Stimulated activated CD8-positive, alpha-beta memory T cell treated with anti-CD3 and anti-CD28 coated beads, Interleukin-4, amount 100 ng/mL, for 24 hours (primary cell): Measurements from ENCODE around the gene KIF25.

Source experiments
- DNase-seq: peaks from one replicate; pipeline ENCODE4 v3.0.0-alpha.2; 2020; ENCODE audit warnings: low read depth

Gene KIF25

DNA sequence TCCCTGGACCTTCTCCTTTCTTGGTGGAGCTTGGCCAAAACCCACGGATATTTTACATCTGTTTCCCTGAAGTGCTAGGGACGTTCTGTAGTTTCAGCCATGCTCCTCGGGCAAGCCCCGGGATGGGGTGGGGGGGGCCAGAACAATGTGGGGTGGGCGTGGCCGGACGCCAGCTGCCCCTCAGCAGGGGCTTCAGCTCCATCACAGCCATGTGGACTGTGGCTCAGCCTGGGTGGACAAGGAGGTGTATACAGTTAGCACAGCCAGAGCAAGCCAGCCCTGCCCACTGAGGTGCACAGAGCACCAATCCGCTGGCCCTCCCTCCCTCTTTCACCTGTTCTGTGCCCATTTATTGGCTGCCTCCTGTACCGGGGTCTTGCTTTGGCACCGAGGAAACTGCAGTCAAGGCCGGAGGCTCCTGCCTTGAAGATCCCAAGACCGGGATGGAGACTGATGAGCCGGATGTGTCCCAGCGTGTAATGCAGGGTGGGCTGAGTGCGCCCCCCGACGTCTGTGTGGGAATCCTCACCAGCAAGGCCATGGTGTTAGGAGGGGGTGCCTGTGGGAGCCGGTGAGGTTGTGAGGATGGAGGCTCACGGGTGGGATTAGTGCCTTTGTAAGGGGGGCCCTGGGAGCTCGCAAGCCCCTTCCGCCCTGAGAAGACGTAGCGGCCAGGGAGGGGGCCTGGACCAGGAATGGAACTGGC is 53.6 kb downstream of the KIF25 start:
- DNase-seq, result no peak

DNA sequence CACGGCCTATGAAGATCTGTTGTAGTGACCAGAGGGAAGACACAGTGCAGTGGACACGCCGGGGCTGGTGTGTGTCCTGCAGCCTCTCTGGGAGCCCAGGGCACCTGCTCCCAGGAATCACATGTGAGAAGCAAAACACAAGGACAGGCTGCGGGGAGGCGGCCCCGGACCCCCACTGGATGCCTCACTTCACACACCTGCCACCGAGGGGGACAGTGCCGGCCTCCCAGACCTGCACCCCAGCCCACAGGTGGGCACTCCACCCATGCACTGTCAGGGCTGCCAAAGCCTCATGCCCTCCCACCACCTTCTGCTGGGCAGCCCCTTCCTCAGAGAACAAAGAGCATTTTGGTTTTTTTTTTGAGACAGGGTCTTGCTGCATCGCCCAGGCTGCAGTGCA is 54.2 kb downstream of the KIF25 start:
- DNase-seq, result no peak

DNA sequence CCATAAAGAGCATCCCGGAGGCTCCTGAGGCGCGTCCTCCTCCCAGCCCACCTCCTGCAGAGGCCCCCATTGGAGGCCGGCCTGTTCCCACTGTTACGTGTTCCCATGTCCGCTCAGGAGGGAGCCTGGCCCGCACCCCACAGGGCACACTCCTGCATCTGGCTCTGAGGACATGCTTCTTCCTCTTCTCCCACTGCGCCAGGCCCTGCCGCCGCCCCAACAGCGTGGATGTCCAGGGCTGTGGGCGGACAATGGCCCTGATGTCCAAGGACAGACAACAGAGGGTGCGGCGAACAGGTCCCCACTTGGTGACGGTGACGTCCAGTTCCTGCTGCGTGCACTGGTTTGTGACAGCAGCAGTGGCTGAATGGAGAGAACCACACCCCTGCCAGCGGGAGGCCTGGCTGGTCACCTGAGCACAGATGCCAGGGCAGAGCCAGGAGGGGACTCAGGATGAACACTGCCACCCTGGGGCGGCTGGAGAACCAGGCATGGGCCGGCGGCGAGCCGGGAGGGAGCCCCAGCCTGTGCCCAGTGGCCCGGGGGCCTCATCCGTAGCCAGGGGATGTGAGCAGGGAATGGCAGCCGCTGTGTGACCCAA is 54.9 kb downstream of the KIF25 start:
- DNase-seq, result no peak

DNA sequence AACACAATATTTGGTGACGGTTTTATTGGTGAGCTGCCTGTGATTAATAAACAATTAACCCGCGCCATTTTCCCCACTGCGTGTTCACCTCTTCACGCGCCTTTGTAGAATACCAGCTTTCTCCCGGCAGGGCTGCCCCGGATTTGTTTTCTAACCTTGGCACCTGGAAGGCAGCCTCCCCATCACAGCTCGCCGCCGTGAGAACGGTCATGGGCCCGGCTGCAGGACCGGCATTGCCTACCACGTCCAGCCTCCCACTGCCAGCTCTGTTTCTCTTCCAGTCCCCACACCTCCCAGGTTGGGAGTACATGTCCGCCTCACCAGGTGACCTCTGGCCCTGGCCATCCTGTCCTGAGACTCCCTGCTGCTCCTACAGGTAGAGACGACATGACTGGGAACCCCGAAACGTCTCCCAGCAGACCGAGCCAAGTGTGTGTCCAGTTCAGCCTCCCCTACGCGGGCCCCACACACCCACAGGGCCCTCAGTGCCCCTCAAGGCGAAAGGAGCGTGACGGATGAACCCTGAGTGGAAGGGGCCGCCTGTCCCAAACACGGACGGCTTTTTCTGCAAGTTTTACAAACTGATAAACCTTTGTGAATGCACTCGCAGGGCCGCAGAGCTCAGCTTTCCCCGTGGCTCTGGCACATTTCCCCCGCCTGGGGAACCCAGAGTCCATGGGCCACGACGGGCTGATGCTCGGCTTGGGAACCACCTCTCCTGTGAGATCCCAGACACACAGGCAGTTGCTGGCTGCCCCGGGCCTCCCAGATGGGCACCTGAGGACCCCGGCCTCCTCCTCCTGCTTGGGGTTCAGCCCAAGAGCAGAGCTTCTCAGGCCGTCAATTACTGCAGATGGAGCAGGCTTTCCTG is 55.9 kb downstream of the KIF25 start:
- DNase-seq, result no peak

DNA sequence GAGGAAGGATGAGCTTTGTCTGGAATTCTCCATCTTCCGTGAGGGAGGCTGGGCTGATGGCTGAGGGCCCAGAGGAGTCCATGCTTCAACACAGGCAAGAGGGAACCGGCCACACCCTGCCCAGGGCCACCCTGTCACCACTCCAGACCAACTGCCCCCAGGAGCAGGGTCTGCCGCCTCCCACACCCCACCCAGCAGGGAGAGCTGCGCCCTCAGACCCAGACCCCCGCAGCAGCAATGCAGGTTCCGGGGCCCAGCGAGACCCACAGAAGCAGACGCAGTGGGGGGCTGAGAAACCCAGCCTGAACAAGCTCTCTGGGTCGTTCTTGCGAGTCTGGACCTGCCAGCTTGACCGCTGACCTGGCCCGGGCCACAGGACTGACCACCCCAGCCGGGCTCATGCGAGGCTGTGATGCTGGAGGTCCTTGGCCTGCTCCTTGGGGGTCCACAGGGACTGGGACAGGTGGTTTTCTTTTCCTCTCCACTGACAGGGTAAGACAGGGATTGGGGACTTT is 56.5 kb downstream of the KIF25 start:
- DNase-seq, result no peak

DNA sequence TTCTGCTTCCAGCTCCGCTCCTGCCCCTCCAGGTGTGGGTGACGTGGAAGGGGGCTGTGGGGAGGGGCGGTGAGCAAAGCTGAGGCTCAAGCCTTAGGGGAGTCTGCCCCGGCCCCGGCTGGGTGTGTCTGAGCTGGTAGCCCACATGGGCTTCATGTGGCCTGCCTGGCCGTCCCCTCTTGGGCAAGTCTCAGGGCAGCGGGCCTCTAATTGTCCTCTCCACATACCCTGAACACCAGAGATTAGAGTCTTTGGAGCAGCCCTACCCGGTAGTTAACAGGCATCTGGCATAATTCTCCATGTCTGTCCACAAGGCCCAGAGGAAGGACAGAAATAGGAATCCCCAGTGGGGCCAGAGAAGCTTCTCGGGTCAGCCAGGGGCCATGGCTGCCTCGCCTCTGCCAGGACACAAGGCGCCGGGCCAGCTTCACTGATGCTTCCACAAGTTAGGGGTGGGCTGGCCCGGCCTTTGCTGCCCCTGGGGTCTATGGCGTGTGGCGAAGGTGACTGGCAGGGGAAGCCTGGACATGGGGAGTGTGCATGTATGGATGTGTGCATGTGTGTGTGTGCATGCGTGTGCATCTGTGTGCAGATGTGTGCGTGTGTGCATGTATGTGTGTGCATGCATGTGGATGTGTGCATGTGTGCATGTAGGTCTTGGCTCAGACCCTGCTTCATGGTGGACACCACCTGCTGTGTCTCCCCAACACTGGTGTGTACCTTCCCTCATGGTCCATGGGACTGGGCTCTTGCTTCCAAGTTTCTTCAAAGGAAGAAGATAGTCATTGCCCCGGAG is 57.5 kb downstream of the KIF25 start:
- DNase-seq, result no peak

DNA sequence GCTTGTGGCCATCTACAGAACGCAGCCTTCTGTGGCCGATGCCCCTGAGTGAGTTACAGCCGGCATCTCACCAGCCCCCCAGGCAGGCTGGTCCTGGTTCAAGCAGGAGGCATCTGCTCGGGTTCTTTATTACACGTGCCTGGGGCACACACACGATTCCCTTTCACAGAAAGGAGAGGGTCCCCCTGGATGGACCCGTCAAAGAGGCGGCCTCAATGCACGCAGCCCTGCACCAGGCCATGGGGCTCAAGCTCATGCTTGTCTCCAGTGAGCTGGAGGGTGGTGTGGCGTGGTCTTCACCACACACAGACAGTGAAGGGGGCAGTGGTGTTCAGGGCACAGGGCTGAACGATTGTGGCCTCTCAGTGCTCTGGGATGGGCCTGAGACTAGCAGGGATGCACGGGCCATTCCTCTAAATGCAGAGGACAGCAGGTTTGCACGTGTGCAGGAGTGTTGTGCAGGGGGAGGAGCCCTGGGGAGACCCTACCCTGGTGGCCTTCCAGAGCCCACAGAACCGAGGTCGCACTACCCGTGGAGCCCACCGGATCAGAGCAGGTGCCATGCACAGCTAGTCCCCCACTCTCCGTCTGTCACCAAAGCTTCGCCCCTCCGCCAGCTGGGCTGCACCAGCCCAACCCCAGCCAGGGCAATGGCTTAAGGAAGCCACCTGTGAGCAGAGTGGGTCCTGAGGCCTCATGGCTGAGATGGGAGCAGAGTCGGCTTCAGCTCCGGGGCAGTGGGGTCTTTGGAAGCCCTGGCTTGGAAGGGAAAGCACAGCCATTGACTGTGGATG is 58.4 kb downstream of the KIF25 start:
- no peak for DNase-seq

DNA sequence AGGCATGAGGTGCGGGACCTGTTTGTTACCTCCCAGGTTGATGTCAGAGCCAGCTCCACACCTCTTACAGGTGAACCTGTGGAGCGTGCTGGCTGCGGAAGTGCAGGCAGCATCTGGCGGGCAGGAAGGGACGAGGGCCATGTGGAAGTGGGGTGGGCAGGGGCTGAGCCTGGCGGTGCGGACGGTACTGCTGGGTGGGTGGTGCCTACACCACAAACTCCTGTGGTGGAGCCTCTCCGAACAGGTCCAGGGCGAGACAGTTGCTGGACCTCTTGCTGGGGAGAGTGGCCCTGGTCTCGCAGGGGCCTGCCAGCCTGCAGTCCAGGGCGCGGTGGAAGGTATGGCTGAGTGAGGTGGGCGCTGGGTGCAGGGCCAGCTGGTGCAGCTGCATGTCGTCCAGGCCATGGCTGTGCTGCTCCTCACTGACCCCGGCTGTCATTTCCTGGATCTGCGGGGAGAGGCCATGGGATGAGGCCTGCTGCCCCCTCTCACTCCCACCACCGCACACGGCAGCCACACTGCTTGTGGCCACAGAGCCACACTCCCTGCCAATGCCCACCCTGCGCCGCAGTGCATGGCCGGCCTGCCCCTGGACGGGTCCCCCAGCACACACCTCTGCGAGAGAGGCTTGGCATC is 59.5 kb downstream of the KIF25 start:
- no peak for DNase-seq

DNA sequence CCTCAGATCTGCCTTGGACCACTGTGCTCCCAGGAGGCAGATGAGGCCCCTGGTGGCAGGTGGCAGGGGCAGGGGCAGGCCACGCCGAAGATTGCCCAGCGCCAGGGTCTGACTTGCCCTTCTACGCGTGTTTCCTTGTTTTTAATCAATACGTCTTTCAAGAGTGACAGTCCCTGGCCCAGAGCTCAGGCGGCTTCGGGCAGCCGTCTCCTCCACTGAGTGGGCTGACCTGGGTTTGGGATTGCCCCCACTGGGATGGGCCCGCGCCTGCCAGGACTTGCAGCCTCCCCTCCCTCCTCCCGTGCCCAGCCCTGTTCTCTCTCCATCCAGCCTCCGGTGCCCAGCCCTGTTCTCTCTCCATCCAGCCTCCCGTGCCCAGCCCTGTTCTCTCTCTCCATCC is 60.4 kb downstream of the KIF25 start:
- DNase-seq, result no peak

DNA sequence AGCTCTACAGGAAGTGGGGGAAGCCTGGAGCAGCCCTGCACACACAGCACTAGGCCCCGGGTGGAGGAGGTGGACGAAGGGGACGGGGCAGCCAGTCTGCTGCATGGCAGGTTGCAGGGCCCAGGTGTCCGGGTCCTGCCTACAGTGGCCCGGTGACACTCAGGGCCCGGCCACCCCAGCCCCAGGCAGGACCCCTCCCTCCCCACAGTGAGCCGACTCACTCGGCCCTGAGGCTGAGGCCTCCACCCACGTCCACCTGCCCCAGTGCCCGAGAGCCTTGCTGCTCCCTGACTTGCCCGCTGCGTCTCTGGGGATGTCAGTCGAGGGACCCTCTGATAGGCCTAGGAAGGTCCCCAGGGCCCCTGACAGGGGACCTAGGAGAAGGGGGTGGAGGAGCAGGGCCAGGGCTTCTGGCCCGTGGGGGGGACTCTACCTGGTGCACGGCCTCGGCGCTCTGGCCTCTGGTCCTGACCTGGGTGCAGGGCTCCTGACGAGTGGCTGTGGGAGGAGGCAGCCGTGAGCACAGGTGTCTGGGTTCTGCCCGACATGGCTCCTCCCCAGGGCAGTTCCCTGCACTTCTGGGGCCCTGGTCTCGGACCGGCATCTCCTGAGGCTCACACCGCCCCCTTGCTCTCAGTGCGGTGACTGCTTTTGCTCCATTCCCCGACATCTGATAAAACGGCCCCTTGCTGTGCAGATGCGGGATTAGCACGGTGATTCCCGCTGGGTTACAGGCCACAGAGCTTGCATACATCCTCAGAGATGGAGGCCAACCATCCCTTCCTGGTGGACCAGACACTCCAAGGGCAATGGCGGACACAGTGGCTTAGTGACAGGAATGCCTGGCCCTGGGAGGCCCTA is 61.5 kb downstream of the KIF25 start:
- DNase-seq, result no peak

DNA sequence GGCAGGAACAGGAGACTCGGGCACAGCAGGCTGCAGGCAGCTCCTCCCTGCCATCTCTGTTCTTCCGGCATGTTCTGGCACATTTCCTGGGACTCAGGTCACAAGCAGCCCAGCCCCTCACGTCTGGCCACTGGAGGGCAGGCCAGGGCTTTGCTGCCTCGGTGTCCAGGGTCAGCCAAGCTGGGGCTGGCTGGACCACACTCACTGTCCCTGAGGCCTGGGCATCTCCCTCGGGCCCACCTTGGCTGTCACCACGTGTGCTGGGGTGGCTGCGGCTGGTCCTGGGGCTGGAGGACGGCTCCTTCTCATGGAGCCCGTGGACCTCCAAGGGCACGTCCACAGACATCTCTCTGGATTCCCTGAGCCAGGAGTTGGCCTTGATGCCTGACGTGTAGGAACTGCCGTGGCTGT is 63.1 kb downstream of the KIF25 start:
- DNase-seq, result no peak

DNA sequence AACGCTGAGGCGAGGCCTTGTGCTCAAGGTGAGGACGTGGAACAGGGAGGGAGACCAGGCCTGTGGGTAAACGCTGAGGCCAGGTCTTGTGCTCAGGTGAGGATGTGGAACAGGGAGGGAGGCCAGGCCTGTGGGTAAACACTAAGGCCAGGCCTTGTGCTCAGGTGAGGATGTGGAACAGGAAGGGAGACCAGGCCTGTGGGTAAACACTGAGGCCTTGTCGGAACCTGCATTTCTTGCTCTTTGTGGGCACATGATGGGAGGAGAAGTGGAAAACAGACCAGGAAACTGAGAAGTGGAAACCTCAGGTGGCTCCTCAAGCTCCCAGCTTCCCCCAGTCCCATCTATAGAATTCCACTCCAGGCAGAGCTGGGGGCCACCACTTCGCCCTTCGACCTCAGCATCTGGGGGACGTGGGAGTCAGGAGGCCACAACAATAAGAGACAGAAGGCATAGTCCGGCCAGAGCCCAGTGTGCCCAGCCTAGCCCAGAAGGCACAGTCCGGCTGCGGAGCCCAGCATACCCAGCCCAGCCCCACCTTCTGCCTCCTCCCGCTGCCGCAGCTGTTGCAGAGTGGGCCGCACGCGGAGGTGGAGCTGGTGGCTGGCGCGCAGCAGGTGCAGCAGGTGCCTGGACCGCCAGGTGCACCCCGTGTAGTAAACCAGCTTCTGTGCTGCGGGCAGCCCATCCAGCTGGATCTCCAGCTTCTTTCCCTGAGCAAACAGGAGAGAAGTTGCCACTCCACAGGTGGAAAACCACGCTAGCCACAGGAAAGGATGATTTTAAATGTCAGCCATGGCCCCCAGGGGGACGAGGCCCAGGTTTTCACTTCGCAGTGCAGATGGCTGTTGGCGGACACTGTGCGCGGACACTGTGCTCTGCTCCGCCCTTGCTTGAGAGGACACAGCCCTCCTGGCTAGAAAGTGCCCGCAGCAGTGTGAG is 64.1 kb downstream of the KIF25 start:
- DNase-seq, result no peak

DNA sequence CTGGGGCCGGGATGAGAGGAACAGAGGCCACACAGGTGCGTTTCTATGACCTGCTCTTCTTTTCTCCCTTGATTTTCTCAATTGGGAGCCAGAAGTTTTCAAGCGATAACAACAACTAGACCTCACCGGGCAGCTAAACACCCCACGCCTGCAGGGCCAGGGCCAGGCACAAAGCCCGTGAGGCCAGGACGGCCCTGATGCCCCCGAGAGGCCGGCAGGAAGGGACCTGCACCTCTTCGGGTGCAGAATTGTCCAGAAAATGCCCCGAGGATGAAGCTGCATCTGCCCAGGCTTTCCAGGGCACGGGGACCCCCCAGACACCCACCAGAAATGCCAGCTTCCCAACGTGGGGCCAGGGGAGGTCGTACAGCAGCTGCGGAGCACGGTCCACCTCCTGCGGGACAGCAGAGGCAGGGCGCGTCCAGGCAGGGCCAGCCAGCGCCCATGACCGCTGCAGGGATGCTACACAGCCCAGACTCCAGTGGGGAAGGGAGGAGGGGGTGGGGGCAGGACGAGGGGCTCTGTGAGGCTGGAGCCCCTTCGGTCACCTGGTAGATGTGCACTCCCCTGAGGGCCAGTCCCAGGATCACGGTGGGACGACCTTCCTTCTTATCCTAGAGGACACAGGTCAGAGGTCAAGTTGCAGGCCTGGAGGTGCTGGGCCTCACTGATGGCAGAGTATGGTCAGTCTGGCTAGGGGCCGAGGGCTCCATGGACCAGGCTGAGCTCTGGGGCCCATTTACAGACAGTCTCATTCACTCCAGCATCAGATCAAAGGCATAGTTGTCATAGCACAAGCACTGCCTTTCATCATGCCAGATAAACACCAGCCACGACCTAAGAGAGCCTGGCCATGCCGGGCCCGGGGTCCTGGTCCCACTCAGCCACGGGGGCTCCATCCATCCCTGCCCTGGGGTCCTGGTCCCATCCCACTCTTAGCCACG is 65.1 kb downstream of the KIF25 start:
- no peak for DNase-seq

DNA sequence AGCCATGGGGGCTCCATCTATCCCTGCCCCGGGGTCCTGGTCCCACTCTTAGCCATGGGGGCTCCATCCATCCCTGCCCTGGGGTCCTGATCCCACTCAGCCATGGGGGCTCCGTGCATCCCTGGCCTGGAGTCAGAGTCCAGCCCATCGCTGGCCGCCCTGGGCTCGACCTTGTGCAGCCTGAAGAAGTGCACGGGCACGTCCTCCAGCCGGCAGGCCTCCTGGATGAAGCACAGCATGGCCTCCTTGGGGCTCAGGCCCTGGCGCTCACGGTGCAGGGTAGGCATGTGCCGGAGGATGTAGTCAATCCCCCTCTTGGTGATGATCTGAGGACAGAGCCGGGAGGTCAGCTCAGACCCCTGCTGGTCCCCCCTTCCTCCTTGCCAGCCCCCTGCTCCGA is 66.0 kb downstream of the KIF25 start:
- DNase-seq, result no peak

DNA sequence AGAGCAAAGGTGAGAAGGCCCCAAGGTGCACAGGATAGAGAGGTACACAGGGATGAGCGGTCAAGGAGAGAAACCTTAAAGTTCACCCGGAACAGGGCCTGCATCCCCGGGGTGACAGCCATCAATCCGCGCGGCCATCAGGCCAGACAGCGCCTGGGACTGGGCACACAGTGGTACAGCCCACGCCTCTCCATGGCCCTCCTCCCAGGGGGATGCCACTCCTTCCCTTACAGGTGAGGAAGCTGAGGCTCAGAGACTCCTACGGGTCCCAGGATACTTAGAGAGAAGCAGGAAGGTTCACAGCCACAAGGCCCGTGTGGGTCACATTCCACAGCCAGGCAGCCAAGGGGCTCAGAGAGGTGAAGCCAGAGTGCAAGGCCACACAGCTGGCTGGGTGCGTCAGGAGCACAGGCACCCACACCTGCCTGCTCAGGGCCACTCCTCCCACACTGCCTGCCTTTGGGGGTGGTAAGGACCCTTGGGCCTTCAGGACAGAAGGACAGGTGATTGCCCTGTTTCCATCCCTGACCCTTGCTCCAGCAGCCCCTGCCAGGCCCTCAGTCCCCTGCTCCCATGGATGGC is 66.8 kb downstream of the KIF25 start:
- no peak for DNase-seq

DNA sequence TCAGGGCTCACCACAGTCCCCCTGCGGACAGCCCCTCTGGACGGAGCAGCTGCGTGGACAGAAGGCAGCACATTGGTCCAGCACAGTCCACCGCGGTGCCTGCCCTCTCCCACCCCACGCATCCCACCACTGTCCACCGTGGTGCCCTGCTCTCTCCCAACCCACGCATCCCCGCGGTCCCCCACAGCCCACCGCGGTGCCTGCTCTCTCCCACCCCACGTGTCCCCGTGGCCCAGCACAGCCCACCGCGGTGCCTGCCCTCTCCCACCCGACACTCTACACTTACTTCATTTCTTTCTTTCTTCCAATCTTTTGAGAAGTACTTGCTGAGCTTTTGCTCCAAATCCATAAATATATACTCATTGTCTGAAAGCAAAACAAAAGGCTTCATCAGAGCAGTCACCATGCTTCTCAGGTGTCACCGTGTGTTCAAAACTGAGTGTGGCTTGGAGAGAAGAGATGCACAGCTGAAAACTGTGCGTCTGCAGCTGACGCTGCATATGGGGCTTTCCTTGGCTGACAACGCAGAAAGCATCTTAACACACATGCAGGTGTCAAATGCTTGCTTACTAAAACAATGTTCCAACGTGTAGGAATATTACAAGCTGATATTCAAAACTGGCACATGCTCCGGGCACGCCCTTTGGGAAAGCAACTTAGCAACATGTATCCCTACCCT is 69.7 kb downstream of the KIF25 start:
- no peak for DNase-seq

DNA sequence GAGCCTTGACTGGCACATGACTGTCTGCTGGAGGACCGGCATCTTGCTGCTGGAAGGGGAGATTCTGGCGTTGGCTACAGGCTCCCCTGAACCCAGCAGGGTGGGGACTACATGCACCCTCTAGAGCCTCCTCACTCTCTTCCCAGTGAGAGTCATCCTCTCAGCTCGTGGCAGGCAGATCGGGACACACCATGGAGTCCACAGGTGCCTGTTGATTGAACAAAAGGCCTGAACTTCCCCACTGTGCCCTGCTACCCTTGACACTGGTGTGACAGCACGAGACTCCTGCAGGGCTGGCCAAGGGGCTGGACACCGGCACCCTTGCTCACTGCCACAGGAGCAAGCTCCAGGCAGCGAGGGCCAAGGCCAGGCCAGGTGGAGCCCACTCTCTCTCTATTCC is 73.3 kb downstream of the KIF25 start:
- DNase-seq, result no peak
